Diencephalon (tissue), 1 donor: ENCODE data around the gene USP17L17. TPM values are rescaled to one million over a fixed set of nuclear protein-coding genes. Genes with fewer than 3 reads are reported as not detected.

Experiments used
- total RNA-seq: library from RNA; depleted of rRNA; stranded (reverse); fragments of >200 nt; gene quantifications from one replicate; pipeline ENCODE4 v1.2.3, GENCODE V29; 2014

USP17L17 gene, protein sequence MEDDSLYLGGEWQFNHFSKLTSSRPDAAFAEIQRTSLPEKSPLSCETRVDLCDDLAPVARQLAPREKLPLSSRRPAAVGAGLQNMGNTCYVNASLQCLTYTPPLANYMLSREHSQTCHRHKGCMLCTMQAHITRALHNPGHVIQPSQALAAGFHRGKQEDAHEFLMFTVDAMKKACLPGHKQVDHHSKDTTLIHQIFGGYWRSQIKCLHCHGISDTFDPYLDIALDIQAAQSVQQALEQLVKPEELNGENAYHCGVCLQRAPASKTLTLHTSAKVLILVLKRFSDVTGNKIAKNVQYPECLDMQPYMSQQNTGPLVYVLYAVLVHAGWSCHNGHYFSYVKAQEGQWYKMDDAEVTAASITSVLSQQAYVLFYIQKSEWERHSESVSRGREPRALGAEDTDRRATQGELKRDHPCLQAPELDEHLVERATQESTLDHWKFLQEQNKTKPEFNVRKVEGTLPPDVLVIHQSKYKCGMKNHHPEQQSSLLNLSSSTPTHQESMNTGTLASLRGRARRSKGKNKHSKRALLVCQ
- not detected for total RNA-seq

DNA sequence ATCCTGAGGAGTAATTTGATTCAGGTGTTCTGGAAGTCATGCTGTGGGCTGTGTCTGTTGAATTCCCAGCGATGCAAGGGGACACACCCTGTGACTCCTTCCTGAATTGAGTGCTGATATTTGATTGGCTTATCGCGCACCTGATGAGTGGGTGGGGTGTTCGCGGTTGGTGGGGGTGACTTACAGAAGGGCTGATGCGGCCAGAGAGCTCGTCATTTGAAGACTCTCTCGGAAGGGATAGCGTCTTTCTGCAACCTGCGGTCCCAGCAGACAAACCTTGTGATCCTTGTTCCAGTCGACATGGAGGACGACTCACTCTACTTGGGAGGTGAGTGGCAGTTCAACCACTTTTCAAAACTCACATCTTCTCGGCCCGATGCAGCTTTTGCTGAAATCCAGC lies at the start of gene USP17L17:
Gene USP17L17, plus strand, starts transcription at position 301 of the 400 bp plus-strand sequence. Its CDS starts 0 bp downstream, at position 301.

DNA sequence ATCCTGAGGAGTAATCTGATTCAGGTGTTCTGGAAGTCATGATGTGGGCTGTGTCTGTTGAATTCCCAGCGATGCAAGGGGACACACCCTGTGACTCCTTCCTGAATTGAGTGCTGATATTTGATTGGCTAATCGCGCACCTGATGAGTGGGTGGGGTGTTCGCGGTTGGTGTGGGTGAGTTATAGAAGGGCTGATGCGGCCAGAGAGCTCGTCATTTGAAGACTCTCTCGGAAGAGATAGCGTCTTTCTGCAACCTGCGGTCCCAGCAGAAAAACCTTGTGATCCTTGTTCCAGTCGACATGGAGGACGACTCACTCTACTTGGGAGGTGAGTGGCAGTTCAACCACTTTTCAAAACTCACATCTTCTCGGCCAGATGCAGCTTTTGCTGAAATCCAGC lies 33.3 kb upstream of the USP17L17 start, which contains the start of gene USP17L10:
Gene USP17L10, plus strand, starts transcription at position 301 of the 400 bp plus-strand sequence. Its CDS starts 0 bp downstream, at position 301.

DNA sequence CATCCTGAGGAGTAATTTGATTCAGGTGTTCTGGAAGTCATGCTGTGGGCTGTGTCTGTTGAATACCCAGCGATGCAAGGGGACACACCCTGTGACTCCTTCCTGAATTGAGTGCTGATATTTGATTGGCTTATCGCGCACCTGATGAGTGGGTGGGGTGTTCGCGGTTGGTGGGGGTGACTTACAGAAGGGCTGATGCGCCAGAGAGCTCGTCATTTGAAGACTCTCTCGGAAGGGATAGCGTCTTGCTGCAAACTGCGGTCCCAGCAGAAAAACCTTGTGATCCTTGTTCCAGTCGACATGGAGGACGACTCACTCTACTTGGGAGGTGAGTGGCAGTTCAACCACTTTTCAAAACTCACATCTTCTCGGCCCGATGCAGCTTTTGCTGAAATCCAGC lies 28.6 kb upstream of the USP17L17 start, which contains the start of gene USP17L11:
Gene USP17L11, plus strand, starts transcription at position 301 of the 400 bp plus-strand sequence. Its CDS starts 0 bp downstream, at position 301.

DNA sequence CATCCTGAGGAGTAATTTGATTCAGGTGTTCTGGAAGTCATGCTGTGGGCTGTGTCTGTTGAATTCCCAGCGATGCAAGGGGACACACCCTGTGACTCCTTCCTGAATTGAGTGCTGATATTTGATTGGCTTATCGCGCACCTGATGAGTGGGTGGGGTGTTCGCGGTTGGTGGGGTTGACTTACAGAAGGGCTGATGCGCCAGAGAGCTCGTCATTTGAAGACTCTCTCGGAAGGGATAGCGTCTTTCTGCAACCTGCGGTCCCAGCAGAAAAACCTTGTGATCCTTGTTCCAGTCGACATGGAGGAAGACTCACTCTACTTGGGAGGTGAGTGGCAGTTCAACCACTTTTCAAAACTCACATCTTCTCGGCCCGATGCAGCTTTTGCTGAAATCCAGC lies 23.8 kb upstream of the USP17L17 start, which contains the start of gene USP17L12:
Gene USP17L12, plus strand, starts transcription at position 301 of the 400 bp plus-strand sequence. Its CDS starts 0 bp downstream, at position 301.

DNA sequence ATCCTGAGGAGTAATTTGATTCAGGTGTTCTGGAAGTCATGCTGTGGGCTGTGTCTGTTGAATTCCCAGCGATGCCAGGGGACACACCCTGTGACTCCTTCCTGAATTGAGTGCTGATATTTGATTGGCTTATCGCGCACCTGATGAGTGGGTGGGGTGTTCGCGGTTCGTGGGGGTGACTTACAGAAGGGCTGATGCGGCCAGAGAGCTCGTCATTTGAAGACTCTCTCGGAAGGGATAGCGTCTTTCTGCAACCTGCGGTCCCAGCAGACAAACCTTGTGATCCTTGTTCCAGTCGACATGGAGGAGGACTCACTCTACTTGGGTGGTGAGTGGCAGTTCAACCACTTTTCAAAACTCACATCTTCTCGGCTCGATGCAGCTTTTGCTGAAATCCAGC lies 19.1 kb upstream of the USP17L17 start, which contains the start of gene USP17L13:
Gene USP17L13, plus strand, starts transcription at position 301 of the 400 bp plus-strand sequence. Its CDS starts 0 bp downstream, at position 301.

DNA sequence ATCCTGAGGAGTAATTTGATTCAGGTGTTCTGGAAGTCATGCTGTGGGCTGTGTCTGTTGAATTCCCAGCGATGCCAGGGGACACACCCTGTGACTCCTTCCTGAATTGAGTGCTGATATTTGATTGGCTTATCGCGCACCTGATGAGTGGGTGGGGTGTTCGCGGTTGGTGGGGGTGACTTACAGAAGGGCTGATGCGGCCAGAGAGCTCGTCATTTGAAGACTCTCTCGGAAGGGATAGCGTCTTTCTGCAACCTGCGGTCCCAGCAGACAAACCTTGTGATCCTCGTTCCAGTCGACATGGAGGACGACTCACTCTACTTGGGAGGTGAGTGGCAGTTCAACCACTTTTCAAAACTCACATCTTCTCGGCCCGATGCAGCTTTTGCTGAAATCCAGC lies 9.6 kb upstream of the USP17L17 start, which contains the start of gene USP17L15:
Gene USP17L15, plus strand, starts transcription at position 301 of the 400 bp plus-strand sequence. Its CDS starts 0 bp downstream, at position 301.

DNA sequence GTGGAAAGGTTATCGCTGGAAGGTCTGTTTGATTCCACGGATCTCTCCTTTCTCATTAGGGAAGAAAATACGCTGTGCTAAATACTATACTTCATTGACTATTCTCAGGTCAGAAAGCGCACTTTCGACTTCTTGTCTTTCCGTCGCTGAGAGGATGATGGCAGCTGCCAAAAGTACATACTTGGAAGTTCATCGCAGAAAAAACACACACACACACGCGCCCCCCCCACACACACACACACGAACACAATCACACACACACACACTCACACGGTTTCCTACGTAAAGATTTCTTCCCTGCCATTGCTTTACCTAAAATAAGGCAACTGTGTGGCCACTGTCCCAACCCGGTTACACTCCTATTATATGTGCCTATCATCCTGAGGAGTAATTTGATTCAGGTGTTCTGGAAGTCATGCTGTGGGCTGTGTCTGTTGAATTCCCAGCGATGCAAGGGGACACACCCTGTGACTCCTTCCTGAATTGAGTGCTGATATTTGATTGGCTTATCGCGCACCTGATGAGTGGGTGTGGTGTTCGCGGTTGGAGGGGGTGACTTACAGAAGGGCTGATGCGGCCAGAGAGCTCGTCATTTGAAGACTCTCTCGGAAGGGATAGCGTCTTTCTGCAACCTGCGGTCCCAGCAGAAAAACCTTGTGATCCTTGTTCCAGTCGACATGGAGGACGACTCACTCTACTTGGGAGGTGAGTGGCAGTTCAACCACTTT lies 4.4 kb downstream of the USP17L17 start, which contains the start of gene USP17L18:
Gene USP17L18, plus strand, starts transcription at position 678 of the 728 bp plus-strand sequence. Its CDS starts 0 bp downstream, at position 678.

DNA sequence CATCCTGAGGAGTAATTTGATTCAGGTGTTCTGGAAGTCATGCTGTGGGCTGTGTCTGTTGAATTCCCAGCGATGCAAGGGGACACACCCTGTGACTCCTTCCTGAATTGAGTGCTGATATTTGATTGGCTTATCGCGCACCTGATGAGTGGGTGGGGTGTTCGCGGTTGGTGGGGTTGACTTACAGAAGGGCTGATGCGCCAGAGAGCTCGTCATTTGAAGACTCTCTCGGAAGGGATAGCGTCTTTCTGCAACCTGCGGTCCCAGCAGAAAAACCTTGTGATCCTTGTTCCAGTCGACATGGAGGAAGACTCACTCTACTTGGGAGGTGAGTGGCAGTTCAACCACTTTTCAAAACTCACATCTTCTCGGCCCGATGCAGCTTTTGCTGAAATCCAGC lies 9.4 kb downstream of the USP17L17 start, which contains the start of gene USP17L19:
Gene USP17L19, plus strand, starts transcription at position 301 of the 400 bp plus-strand sequence. Its CDS starts 0 bp downstream, at position 301.

DNA sequence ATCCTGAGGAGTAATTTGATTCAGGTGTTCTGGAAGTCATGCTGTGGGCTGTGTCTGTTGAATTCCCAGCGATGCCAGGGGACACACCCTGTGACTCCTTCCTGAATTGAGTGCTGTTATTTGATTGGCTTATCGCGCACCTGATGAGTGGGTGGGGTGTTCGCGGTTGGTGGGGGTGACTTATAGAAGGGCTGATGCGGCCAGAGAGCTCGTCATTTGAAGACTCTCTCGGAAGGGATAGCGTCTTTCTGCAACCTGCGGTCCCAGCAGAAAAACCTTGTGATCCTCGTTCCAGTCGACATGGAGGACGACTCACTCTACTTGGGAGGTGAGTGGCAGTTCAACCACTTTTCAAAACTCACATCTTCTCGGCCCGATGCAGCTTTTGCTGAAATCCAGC lies 14.1 kb downstream of the USP17L17 start, which contains the start of gene USP17L20:
Gene USP17L20, plus strand, starts transcription at position 301 of the 400 bp plus-strand sequence. Its CDS starts 0 bp downstream, at position 301.

DNA sequence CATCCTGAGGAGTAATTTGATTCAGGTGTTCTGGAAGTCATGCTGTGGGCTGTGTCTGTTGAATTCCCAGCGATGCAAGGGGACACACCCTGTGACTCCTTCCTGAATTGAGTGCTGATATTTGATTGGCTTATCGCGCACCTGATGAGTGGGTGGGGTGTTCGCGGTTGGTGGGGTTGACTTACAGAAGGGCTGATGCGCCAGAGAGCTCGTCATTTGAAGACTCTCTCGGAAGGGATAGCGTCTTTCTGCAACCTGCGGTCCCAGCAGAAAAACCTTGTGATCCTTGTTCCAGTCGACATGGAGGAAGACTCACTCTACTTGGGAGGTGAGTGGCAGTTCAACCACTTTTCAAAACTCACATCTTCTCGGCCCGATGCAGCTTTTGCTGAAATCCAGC lies 18.9 kb downstream of the USP17L17 start, which contains the start of gene USP17L21:
Gene USP17L21, plus strand, starts transcription at position 301 of the 400 bp plus-strand sequence. Its CDS starts 0 bp downstream, at position 301.

DNA sequence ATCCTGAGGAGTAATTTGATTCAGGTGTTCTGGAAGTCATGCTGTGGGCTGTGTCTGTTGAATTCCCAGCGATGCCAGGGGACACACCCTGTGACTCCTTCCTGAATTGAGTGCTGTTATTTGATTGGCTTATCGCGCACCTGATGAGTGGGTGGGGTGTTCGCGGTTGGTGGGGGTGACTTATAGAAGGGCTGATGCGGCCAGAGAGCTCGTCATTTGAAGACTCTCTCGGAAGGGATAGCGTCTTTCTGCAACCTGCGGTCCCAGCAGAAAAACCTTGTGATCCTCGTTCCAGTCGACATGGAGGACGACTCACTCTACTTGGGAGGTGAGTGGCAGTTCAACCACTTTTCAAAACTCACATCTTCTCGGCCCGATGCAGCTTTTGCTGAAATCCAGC lies 23.6 kb downstream of the USP17L17 start, which contains the start of gene USP17L22:
Gene USP17L22, plus strand, starts transcription at position 301 of the 400 bp plus-strand sequence. Its CDS starts 0 bp downstream, at position 301.

Other genes with a start within 250 kb of the USP17L17 start
- gene FAM90A26, start 73.5 kb upstream of the USP17L17 start, total RNA-seq = not detected
- not detected for gene USP17L10, start 33.2 kb upstream of the USP17L17 start, total RNA-seq
- gene USP17L11, start 28.5 kb upstream of the USP17L17 start, total RNA-seq = not detected
- gene USP17L12, start 23.7 kb upstream of the USP17L17 start, total RNA-seq = not detected
- gene USP17L13, start 19.0 kb upstream of the USP17L17 start, total RNA-seq = not detected
- gene USP17L15, start 9.5 kb upstream of the USP17L17 start, total RNA-seq = not detected
- not detected for gene USP17L18, start 4.8 kb downstream of the USP17L17 start, total RNA-seq
- gene USP17L19, start 9.5 kb downstream of the USP17L17 start, total RNA-seq = not detected
- not detected for gene USP17L20, start 14.2 kb downstream of the USP17L17 start, total RNA-seq
- not detected for gene USP17L21, start 19.0 kb downstream of the USP17L17 start, total RNA-seq
- not detected for gene USP17L22, start 23.7 kb downstream of the USP17L17 start, total RNA-seq
- not detected for gene USP17L24, start 81.3 kb downstream of the USP17L17 start, total RNA-seq
- not detected for gene USP17L25, start 86.0 kb downstream of the USP17L17 start, total RNA-seq
- gene USP17L26, start 90.8 kb downstream of the USP17L17 start, total RNA-seq = not detected
- gene USP17L5, start 95.5 kb downstream of the USP17L17 start, total RNA-seq = not detected
- not detected for gene USP17L27, start 100.3 kb downstream of the USP17L17 start, total RNA-seq
- not detected for gene USP17L28, start 105.0 kb downstream of the USP17L17 start, total RNA-seq
- gene USP17L29, start 109.8 kb downstream of the USP17L17 start, total RNA-seq = not detected
- gene USP17L30, start 119.2 kb downstream of the USP17L17 start, total RNA-seq = not detected
- not detected for gene DEFB131A, start 200.5 kb downstream of the USP17L17 start, total RNA-seq